ENCODE measurements around the gene GARRE1. TPM values are rescaled to one million over a fixed set of nuclear protein-coding genes. Genes with fewer than 3 reads are reported as not detected.
"Not testable (repeated sequence)": the region's sequence is repeated elsewhere in the genome, so short reads cannot be mapped to it uniquely, and the experiment has no call there.

GARRE1 gene, protein sequence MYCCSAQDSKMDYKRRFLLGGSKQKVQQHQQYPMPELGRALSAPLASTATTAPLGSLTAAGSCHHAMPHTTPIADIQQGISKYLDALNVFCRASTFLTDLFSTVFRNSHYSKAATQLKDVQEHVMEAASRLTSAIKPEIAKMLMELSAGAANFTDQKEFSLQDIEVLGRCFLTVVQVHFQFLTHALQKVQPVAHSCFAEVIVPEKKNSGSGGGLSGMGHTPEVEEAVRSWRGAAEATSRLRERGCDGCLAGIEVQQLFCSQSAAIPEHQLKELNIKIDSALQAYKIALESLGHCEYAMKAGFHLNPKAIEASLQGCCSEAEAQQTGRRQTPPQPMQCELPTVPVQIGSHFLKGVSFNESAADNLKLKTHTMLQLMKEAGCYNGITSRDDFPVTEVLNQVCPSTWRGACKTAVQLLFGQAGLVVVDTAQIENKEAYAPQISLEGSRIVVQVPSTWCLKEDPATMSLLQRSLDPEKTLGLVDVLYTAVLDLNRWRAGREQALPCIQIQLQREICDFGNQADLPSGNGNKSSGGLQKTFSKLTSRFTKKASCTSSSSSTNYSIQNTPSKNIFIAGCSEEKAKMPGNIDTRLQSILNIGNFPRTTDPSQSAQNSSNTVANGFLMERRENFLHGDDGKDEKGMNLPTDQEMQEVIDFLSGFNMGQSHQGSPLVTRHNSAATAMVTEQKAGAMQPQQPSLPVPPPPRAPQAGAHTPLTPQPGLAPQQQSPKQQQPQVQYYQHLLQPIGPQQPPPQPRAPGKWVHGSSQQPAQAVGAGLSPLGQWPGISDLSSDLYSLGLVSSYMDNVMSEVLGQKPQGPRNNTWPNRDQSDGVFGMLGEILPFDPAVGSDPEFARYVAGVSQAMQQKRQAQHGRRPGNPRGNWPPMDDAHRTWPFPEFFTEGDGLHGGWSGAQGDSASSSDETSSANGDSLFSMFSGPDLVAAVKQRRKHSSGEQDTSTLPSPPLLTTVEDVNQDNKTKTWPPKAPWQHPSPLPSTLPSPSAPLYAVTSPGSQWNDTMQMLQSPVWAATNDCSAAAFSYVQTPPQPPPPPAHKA (N-terminal part only)
- polyA plus RNA-seq (ENCODE audit: insufficient read length in 10 of 10): 10 to 100 TPM; 18.2 to 28.1 (median 23.5) TPM
- long read RNA-seq, donor 1, partial matches to known transcripts: 10 of 11 reads
- long read RNA-seq, donor 1, other reads (novel, unspliced or antisense): 0 of 11 reads
- long read RNA-seq, donor 2, partial matches to known transcripts: 5 of 6 reads
- long read RNA-seq, donor 2, other reads (novel, unspliced or antisense): 0 of 6 reads
- long read RNA-seq, donor 3: 0 reads
- long read RNA-seq, donor 4, partial matches to known transcripts: 11 of 11 reads
- long read RNA-seq, donor 4, other reads (novel, unspliced or antisense): 0 of 11 reads
- long read RNA-seq, donor 5, full-length matches to known transcripts: 7 of 45 reads
- long read RNA-seq, donor 5, partial matches to known transcripts: 38 of 45 reads
- long read RNA-seq, donor 5, other reads (novel, unspliced or antisense): 0 of 45 reads
- long read RNA-seq, donor 6, full-length matches to known transcripts: 5 of 13 reads
- long read RNA-seq, donor 6, partial matches to known transcripts: 8 of 13 reads
- long read RNA-seq, donor 6, other reads (novel, unspliced or antisense): 0 of 13 reads
- long read RNA-seq, donor 7, full-length matches to known transcripts: 1 of 25 reads
- long read RNA-seq, donor 7, partial matches to known transcripts: 24 of 25 reads
- long read RNA-seq, donor 7, other reads (novel, unspliced or antisense): 0 of 25 reads
- long read RNA-seq, donor 8, partial matches to known transcripts: 8 of 10 reads
- long read RNA-seq, donor 8, other reads (novel, unspliced or antisense): 0 of 10 reads
- long read RNA-seq, donor 9, partial matches to known transcripts: 6 of 7 reads
- long read RNA-seq, donor 9, other reads (novel, unspliced or antisense): 0 of 7 reads

DNA sequence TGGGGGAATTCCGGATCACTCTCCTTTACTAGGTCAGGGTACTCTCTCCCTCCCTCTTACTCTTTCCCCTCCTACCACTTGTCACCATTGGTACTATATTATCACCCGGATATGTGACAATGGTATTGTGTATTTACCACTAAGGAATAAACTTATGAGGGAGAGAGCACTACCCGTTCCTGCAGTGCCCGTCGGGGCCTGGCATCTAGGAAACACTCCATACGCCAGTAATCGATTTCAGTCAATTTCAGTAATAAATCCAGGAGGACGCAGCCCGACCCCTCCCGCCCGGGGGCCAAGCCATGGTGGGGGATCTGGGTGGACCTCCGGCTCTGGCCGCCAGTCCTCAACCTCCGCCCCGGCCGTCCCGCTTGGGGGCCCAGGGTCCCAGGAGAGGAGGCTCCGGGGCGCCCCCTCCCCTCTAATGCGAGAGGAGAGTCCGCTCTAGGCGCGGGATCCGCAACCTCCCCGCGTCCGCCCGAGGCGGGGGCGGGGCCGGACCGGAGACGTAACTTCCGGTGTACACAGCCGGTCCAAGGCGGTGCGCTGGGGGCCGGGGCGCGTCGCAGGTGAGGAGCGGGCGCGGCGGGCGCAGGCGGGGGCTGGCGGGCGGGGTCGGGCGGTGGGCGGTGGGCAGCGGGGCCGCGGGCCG lies at the start of gene GARRE1:
TSS of gene GARRE1 (plus strand) at position 509 of the 652 bp plus-strand sequence. CDS start 45,920 bp downstream, outside the sequence.
- DNase-seq: peak; percentile 71 to 94 (median 86)

DNA sequence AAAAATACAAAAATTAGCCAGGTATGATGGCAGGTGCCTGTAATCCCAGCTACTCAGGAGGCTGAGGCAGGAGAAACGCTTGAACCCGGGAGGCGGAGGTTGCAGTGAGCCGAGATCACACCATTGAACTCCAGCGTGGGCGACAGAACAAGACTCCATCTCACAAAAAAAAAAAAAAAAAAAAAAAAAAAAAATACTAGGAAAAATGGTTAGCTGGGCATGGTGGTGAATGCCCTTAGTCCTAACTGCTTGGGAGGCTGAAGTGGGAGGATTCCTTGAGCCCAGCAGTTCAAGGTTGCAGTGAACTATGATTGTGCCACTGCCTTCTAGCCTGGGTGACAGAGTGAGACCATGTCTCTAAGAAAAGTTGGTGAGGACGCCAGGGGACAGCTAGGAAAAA lies 49.0 kb upstream of the GARRE1 start:
- DNase-seq: not testable (repeated sequence)

DNA sequence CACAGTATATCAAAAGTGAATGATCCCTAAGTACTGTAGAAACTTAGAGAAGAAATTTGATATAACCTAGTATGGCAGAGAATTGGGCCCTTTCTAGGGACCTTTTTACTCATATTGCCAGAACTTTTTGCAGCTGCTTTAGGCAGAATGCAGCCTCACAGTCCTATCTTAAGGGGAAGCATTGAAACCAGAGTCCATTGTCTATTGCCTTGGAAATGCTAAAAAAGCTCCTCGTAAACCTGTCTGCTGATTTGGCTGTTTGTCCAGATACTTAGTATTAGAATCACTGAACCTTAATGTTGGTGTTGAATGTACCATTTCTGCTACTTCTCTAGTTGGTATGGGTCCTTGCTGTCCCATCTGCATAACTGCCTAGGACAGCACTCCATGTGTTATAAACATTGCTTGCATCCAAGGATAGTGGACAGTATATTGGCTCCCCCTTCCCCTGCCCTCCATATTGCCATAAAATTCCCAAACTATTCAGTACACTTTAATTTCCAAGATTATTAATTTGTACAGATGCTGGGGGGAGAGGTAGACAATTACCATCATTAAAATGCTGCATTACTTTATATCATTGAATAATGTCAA lies 46.0 kb upstream of the GARRE1 start:
- DNase-seq: no peak

DNA sequence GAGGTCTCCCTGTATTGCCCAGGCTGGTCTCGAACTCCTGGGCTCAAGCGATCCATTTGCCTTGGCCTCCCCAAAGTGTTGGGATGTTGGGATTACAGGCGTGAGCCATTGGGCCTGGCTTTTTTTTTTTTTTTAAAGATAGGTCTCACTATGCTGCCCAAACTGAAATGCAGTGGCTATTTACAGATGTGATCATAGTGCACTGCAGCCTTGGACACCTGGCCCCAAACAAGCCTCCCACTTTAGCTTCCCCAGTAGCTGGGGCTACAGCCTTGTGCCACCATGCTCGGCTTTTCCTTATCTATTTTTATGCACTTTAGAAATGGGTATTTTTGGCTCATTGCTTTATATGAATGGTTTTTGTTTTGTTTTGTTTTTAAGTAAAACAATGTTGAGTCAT lies 44.6 kb upstream of the GARRE1 start:
- no peak for DNase-seq

DNA sequence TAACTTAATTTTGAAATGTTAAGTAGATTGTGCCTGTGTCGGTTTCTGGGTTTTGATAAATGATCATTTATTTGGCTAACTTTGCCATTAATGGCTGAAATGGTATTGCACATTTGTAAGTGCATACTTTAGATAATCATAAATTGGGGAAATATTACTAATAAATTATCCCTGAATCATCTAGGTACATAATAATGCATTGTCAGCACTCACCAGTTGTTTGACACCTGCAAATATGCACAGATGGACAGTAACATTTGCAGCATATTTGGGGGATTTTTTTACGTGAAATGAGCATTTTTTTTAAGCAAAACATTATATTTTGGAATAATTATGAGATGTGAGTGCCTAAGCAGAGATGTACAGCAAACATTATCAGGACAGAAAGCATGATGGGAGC lies 41.1 kb upstream of the GARRE1 start:
- DNase-seq: no peak

DNA sequence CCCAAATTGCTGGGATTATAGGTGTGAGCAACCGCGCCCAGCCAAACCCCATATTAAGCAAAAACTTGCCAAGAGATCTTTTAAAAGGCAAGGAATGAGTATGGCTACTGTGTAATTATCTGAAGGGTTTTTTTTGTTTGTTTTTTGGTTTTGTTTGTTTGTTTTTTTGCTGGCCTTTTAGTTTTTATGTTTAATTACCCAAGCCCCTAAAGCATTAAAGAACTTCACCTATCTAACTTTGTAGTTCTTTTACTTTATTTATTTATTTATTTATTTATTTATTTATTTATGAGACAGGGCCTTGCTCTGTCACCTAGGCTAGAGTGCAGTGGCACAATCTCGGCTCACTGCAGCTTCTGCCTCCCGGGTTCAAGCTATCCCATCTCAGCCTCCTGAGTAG lies 40.3 kb upstream of the GARRE1 start:
- DNase-seq: no peak

DNA sequence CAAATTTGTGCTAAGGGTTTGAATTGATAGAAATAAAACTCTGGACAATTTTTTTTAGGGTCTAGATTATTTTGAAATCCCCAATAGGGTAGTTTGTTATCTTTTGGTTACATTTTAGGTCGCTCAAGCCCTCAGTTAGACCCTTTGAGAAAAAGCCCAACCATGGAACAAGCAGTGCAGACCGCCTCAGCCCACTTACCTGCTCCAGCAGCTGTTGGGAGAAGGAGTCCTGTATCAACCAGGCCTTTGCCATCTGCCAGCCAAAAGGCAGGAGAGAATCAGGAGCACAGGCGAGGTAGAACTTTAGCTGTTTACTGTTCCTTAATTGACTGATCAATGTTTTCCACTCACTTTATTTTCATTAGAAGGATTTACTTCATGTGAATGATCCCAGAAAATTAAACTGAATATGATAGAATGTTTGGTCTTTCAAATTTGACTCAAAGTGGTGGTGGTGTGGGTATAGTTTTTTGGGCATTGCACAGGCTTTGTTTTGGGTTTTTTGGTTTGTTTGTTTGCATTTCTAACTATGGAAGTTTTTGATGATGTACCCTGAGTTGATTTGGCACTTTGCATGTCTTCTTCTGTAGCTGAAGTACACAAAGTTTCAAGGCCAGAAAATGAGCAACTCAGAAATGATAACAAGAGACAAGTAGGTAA lies 39.2 kb upstream of the GARRE1 start:
- no peak for DNase-seq

DNA sequence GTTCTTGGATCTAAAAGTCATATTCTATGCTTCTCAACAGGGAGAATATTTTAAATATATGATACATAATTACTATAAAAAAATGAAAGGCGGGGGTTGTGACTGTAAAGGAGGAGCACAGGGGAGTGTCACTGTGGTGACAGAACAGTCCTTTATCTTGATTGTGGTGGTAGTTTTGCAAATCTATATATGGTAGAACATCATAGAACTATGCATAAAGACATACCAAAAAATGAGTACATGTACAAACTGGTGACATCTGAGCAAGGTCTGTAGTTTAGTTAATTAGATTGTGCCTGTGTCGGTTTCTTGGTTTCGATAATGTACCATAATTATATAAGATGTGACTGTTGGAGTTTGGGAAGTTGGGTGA lies 38.7 kb upstream of the GARRE1 start:
- no peak for DNase-seq

DNA sequence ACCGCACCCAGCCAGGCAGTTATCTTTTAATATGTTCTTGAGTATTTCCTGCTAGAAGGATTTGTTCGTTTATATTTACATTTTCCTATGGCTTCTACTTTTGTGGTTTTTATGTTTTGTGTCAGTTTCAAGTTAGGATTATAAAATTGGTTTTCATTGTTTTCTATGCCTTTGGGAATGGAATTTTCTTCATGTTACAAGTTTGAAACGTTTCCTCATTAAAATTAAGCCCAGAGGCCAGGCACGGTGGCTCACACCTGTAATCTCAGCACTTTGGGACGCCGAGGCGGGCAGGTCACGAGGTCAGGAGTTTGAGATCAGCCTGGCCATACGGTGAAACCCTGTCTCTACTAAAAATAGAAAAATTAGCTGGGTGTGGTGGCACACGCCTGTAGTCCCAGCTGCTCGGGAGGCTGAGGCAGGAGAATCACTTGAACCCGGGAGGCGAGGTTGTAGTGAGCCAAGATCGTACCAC lies 37.6 kb upstream of the GARRE1 start:
- DNase-seq: not testable (repeated sequence)

DNA sequence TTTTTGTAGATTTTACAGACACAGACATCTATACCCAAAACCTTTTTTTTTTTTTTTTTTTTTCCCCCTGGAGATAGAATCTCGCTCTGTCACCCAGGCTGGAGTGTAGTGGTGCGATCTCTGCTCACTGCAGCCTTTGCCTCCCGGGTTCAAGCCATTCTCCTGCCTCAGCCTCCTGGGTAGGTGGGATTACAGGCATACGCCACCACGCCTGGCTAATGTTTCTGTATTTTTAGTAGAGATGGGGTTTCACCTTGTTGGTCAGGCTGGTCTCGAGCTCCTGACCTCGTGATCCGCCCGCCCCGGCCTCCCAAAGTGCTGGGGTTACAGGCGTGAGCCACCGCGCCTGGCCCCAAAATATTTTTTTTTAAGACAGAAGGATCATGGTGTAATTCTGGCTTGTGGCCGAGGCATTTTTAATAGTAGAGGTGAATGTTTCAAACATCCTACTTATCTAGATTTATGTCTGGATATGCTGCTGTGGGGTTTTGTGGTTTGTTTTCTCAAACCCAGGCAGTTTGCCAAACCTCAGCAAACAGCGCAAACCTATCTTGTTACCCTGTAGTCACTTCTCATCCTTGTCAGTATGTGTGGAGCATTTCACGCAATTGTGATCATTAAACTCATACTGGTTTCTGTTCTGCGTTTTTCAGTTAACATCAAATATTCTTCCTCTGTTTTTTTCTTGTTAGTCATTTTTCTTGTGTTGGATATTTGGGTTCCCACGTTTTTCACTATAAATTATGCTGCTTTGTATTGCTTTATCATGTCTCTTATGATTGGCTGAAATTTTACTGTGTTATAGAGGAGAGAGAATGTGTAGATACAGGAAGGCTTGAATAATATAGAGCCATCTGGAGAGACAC lies 36.2 kb upstream of the GARRE1 start:
- peak in 2 of 3 donors; percentile 23 to 96 for DNase-seq

DNA sequence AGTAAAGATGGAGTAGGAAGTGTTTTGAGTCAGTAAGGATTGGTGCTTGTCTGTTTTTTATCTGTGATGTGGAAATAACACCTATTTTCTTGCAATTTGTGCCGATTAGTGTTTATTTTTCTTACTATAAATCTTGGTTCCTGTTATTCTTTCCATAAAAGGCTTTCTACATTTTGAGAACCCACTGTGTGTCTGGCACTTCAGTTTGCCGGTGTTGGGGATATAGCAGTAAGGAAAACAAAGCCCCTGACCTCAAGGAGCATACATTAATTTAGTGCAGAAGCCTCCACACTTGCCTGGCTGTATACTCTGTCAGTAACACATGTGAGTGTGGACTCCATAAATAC lies 35.6 kb upstream of the GARRE1 start:
- no peak for DNase-seq

DNA sequence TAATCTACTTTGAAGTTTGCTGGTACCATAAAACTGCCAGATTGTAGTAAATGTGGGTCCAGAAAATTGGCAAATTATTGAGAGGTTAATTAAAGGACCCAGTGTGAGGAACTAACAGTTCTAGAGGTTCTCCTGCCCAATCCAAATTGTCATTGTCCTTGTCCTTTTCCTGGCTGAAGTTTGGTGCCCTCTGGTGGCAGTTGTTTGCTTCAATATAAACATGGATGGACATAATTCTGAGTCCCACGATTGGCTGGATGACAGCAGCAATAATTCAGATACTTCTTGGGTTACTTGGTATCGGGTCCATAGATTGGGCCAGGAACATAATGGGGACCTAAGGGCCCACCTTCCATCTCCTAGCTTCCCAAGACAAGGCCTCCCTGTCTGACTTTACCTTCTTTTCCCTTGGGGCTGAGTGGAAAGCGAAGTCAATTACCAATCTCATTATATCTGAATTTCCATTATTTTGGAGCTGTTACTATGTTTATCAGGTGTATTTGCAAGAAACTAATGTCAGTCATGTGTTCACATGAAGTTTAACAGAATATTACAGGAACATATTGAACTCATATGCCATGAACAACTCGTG lies 33.8 kb upstream of the GARRE1 start:
- DNase-seq: peak; percentile 31 to 65 (median 40)

DNA sequence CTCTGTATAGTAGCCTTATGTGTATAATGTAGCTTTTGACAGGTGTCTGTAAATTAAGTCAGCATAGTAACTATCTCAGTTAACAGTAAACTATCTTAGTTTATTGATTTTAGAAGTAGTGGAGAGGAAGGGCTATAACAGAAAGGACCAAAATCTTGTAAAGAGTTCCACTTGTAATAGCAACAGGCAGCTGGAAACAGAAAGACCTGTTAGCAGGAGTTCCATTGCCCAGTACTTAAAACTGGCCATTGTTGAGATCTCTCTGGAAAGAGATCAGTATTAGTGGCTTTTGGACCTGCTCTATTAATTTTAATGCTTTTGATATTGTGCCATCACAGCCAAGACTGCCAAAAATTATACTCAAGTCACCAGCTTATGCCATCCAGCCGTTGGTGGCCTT lies 32.0 kb upstream of the GARRE1 start:
- no peak for DNase-seq

DNA sequence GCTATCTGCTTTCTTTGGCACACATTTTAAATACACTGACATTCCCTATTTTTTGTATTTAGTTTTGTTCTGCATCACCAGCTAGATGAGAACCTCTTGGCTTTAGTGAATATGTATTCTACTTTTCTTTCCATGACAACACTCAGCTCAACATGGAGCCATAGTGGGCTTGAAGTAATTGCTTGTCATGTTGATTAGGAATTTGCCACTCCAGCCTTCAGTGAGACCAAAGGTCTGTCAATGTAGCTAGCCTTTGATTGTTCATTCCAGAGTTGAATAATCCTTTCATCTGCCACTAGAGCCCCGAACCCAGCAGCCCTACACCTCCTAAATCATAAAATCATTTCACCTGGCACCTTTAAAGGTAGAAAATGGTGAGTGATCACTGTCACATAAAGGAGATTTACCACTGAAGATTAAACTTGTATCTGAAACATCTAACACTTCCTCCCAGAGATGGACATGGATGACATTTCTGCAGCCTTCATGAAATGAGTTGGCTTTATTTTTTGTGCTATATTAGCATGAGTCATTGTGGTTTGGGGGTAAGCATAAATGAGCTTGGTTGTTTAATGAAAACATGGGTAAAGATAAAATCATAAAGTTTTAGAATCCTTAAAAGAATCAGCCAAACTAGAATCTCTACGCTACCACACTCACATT lies 29.2 kb upstream of the GARRE1 start:
- DNase-seq: no peak

DNA sequence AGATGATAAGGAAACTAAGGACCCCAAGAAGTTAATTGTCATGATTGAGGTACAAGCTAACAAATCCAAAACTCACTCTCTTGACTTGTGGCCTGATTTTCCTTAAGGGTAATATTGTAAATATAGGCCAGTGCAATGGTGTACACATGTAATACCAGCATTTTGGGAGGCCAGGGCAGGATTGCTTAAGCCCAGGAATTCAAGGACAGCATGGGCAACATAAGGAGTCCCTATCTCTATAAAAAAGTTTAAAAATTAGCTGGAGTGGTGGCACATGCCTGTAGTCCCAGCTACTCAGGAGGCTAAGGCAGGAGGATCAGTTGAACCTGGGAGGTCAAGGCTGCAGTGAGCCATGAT lies 28.7 kb upstream of the GARRE1 start:
- no peak for DNase-seq

DNA sequence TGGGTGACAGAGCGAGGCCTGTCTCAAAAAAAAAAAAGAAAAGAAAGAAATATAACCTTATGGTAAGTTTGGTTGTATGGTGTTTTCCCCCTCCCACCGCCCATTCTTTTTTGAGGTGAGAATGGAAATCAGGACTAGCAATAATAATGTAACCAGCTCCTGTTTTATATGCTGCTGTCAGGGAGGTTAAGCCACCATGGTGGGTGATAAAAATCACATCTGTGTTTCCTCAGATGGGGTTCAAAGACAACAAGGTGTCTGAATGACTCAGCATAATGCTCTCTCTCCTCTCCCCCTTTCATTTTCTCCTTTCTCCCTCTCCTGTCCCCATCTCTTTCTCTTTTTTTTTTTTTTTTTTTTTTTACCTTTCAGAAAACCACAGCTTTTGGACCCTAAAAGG lies 28.3 kb upstream of the GARRE1 start:
- no peak for DNase-seq

DNA sequence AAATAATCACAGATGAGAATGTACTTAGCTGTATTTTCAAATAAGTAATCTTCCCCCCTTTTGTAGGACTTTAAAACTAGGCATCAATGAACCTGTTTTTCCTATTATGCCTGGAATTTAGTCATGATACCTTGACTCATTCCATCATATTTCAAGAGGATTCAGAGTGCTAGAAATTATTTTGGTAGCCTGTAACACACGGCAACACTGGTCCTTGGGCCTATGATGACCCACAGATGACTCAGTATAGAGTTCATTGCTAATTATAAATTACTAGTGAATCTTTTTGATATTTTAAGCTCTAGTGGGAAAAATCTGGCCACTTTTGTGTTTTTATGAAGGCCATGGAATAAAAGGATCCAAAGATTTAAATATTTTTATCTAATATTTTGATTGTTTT lies 26.0 kb upstream of the GARRE1 start:
- no peak for DNase-seq
